Measurements from ENCODE around the gene CBFA2T3. TPM values are rescaled to one million over a fixed set of nuclear protein-coding genes. Genes with fewer than 3 reads are reported as not detected.

CBFA2T3 gene
- total RNA-seq (2022): 0.35 and 2.1 TPM in 2 replicates
- Bru-seq, nascent RNA: percentile 10 among the genes with signal in this experiment
- percentile 9 among the genes with signal in this experiment for BruChase-seq, experiment 1, labeled RNA remaining after a 2-hour chase
- percentile 15 among the genes with signal in this experiment for BruChase-seq, experiment 2, labeled RNA remaining after a 6-hour chase
- long read RNA-seq, full-length matches to known transcripts: 1 of 1 reads
- long read RNA-seq, partial matches to known transcripts: 0 of 1 reads
- long read RNA-seq, other reads (novel, unspliced or antisense): 0 of 1 reads

DNA sequence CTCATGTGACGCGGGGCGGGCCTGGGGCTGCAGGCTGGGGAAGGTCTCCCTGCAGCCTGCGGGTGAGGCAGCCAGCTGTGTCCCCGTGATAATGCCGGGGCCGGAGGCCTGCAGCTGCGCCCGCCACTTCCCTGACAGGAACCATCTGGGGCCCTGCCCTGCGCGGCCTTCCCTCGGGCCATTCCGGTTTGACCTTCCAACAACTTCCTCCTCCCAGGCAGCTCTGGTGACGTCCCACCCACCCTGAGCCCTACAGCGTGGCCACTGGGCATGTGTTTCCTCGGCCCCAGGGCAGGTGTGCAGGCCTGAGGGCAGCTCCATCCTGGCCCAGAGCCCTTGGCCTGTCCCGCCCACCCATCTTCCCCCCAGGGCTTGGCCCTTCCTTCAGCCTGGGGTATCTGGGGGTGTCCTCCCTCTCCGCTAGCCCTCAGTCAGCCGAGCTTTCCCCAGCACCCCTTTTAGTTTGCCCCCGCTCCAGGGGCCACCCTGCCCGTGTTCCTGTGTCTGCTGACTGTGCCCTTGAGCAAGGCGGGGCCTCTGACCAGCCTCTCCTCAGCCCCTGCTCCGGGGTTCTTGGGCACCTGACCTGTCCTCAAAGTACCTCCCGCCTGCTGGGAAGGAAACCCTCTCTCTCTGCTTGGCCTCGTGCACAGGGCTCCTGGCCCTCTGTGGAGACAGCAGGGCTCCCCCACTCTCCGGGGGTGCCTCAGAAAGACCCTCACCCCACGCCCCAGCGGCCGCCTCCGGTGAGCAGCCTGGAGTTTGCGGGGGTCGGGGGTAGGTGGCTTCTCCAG lies at the start of gene CBFA2T3:
CBFA2T3 (minus strand) TSS at position 190 of the 794 bp plus-strand sequence. CDS start 400 bp downstream, outside the sequence.
- Histone ChIP-seq H3K27me3 (replicated peaks; ENCODE audit: control insufficient read depth, insufficient read depth, low read length) (no peaks in the 10 kb centered on the region; the same call in 1 of the 2 replicates), H3K4me1 (no peaks in the 10 kb centered on the region), H3K9me3 (no peaks in the 10 kb centered on the region), H3K36me3 (ENCODE audit: control insufficient read depth, insufficient read depth, low read length) (no peaks in the 10 kb centered on the region), H3K4me3 (ENCODE audit: low read depth, low read length) (no peak within 1 kb of the TSS)
- Mint-ChIP-seq H3K4me1 (ENCODE audit: low read depth, unreplicated experiment) (no peaks in the 10 kb centered on the region), H3K27ac (ENCODE audit: unreplicated experiment) (no peak within 1 kb of the TSS), H3K27me3 (ENCODE audit: insufficient read depth, unreplicated experiment) (peaks cover 22% of the 10 kb centered on the region), H3K9me3 (ENCODE audit: unreplicated experiment) (no peaks in the 10 kb centered on the region), H3K4me3 (ENCODE audit: unreplicated experiment) (no peak within 1 kb of the TSS), H3K36me3 (ENCODE audit: insufficient read depth, unreplicated experiment) (no peaks in the 10 kb centered on the region)
- TF ChIP-seq, protein P1, sequence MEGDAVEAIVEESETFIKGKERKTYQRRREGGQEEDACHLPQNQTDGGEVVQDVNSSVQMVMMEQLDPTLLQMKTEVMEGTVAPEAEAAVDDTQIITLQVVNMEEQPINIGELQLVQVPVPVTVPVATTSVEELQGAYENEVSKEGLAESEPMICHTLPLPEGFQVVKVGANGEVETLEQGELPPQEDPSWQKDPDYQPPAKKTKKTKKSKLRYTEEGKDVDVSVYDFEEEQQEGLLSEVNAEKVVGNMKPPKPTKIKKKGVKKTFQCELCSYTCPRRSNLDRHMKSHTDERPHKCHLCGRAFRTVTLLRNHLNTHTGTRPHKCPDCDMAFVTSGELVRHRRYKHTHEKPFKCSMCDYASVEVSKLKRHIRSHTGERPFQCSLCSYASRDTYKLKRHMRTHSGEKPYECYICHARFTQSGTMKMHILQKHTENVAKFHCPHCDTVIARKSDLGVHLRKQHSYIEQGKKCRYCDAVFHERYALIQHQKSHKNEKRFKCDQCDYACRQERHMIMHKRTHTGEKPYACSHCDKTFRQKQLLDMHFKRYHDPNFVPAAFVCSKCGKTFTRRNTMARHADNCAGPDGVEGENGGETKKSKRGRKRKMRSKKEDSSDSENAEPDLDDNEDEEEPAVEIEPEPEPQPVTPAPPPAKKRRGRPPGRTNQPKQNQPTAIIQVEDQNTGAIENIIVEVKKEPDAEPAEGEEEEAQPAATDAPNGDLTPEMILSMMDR (IDR thresholded peaks at IDR 0.05; ENCODE audit: insufficient read depth in 1 of 2, low read depth in 1 of 2, low read length in 1 of 2, severe bottlenecking in 1 of 2, unreplicated experiment in 1 of 2): no peak
- CTCF ChIA-PET: interaction anchor here (0.9 kb wide), 1 partner anchor 240 kb away, joined by 3 read pairs; no protein-coding TSS in a partner anchor
- no TSS peak for BruUV-seq (replicated peaks)
- intact Hi-C loops (cut with micrococcal nuclease; ENCODE audit: unreplicated experiment): no loop called here
- POLR2A ChIA-PET: no interaction called here
- DNase-seq: no peak

DNA sequence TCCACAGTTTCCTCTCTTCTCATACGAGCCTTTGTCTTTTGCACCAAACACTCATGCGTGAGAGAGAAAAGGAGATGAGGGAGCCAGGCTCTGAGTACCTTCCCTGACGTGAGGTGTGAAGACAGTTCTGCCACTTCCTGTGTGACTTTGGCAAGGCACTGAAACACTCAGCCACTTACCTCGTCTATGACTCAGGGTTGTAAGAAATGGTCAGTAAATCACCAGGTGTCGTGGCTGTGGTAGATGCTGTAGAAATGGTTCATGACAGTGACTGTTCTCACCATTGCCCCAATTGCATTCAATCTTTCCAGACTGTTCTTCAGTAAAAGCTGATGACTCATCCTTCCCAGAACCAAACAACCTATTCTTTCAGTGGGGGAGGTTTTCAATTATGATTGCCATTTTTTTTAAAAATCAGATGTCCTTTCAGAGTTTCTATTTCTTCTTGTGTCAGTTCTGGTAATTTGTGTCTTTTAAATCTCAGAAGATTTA lies 49.2 kb upstream of the CBFA2T3 start:
- no peak overlapping the region for H3K27ac Mint-ChIP-seq (ENCODE audit: unreplicated experiment)
- H3K4me3 ChIP-seq (ENCODE audit: low read depth, low read length): no peak overlapping the region
- no peaks in the 10 kb centered on the region for H3K36me3 ChIP-seq (ENCODE audit: control insufficient read depth, insufficient read depth, low read length)
- no peak for DNase-seq
- intact Hi-C loops (cut with micrococcal nuclease; ENCODE audit: unreplicated experiment): no loop called here
- H3K4me1 Mint-ChIP-seq (ENCODE audit: low read depth, unreplicated experiment): no peaks in the 10 kb centered on the region
- POLR2A ChIA-PET: no interaction called here
- H3K27me3 Mint-ChIP-seq (ENCODE audit: insufficient read depth, unreplicated experiment): peaks cover 31% of the 10 kb centered on the region
- BruUV-seq (replicated peaks): no TSS peak
- no peaks in the 10 kb centered on the region for H3K4me1 ChIP-seq
- CTCF ChIA-PET: no interaction called here
- H3K9me3 ChIP-seq: peaks cover 6% of the 10 kb centered on the region; the same call in 1 of the 2 replicates
- H3K4me3 Mint-ChIP-seq (ENCODE audit: unreplicated experiment): no peak overlapping the region
- TF ChIP-seq, protein P1 (IDR thresholded peaks at IDR 0.05; ENCODE audit: insufficient read depth in 1 of 2, low read depth in 1 of 2, low read length in 1 of 2, severe bottlenecking in 1 of 2, unreplicated experiment in 1 of 2): no peak
- H3K36me3 Mint-ChIP-seq (ENCODE audit: insufficient read depth, unreplicated experiment): no peaks in the 10 kb centered on the region
- peaks cover 5% of the 10 kb centered on the region for H3K9me3 Mint-ChIP-seq (ENCODE audit: unreplicated experiment)
- H3K27me3 ChIP-seq (replicated peaks; ENCODE audit: control insufficient read depth, insufficient read depth, low read length): peaks cover 1% of the 10 kb centered on the region

DNA sequence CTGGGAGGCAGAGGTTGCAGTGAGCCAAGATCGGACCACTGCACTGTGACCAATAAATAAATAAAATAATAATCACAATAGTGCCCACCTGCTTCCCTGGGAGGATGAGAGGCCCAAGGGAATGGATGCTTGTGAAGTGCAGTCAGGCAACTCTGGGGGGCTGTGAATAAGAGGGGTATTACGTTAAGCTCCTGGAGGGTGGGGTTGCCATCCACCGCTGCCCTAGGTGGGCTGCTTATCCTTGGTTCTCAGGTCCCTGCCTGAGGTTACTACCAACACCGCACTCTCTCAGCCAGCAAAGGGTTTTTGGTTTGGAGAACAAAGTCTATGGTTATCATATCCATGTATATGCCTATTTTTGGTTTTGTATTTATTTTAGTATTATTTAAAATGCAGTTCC lies 48.6 kb upstream of the CBFA2T3 start:
- Mint-ChIP-seq H3K27ac (ENCODE audit: unreplicated experiment) (no peak overlapping the region), H3K4me1 (ENCODE audit: low read depth, unreplicated experiment) (no peaks in the 10 kb centered on the region), H3K27me3 (ENCODE audit: insufficient read depth, unreplicated experiment) (peaks cover 31% of the 10 kb centered on the region), H3K36me3 (ENCODE audit: insufficient read depth, unreplicated experiment) (no peaks in the 10 kb centered on the region), H3K9me3 (ENCODE audit: unreplicated experiment) (no peaks in the 10 kb centered on the region), H3K4me3 (ENCODE audit: unreplicated experiment) (no peak overlapping the region)
- H3K4me3 ChIP-seq (ENCODE audit: low read depth, low read length): no peak overlapping the region
- ChIA-PET POLR2A (no interaction called here), CTCF (no interaction called here)
- no peak for DNase-seq
- peaks cover 1% of the 10 kb centered on the region for H3K27me3 ChIP-seq (replicated peaks; ENCODE audit: control insufficient read depth, insufficient read depth, low read length)
- no peaks in the 10 kb centered on the region for H3K36me3 ChIP-seq (ENCODE audit: control insufficient read depth, insufficient read depth, low read length)
- H3K9me3 ChIP-seq: peaks cover under 1% of the 10 kb centered on the region; the same call in 1 of the 2 replicates
- no TSS peak for BruUV-seq (replicated peaks)
- no peaks in the 10 kb centered on the region for H3K4me1 ChIP-seq
- intact Hi-C loops (cut with micrococcal nuclease; ENCODE audit: unreplicated experiment): no loop called here
- TF ChIP-seq, protein P1 (IDR thresholded peaks at IDR 0.05; ENCODE audit: insufficient read depth in 1 of 2, low read depth in 1 of 2, low read length in 1 of 2, severe bottlenecking in 1 of 2, unreplicated experiment in 1 of 2): no peak

Measured in Caco-2 (cell line).